T-cell (primary cell): ENCODE results near the gene PPP1R37. TPM values are rescaled to one million over a fixed set of nuclear protein-coding genes. Genes with fewer than 3 reads are reported as not detected.

Experiments
- ATAC-seq, 4 experiments: fragments of 200-7000 bp in 3 of 4; fragments of 150-1000 bp in 1 of 4; cut with Tn5 transposase; replicated peaks in 1 of 4; 1 replicate in 3 of 4; 2 replicates in 1 of 4; pipeline ENCODE4 v1.10.0; 2021; ENCODE audit warnings: moderate library complexity in 3 of 4, mild to moderate bottlenecking in 2 of 4, moderate number of reproducible peaks in 1 of 4
- CTCF ChIA-PET, 2 donors: fragments of 300-600 bp; sonication (Branson Sonifier 250); formaldehyde crosslinking; loops; one replicate each; lab custom pipeline; 2022; ENCODE audit warnings: antibody characterized with exemption in 2 of 2; lab: Charles Lee
- POLR2A ChIA-PET, 2 donors: fragments of 300-600 bp; sonication (Branson Sonifier 250); formaldehyde crosslinking; loops; one replicate each; lab custom pipeline; 2022; ENCODE audit warnings: antibody characterized with exemption in 2 of 2; lab: Charles Lee
- DNase-seq, 35 experiments: peaks; one replicate each; pipeline versions ENCODE4 v3.0.0 to v3.0.0-alpha.2; 2013 to 2023
- H3K27ac ChIP-seq: one replicate; pipeline ENCODE4 v1.5.1; 2013; ENCODE audit warnings: low read length
- H3K27me3 ChIP-seq, 2 experiments: replicated peaks in 1 of 2; 1 replicate in 1 of 2; 2 replicates in 1 of 2; pipeline versions ENCODE4 v1.6.1 to v1.7.0; 2013; ENCODE audit warnings: low read length in 1 of 2, mixed read lengths in 1 of 2; ENCODE audit not compliant: control insufficient read depth in 2 of 2, insufficient read depth in 2 of 2; ENCODE audit errors: extremely low read depth in 1 of 2
- H3K36me3 ChIP-seq, 2 donors: 1 replicate in 1 of 2; 2 replicates in 1 of 2; pipeline versions ENCODE4 v1.6.1 to v1.7.0; 2013; ENCODE audit warnings: low read length in 1 of 2; ENCODE audit not compliant: control insufficient read depth in 2 of 2, insufficient read depth in 1 of 2; ENCODE audit errors: extremely low read depth in 1 of 2
- H3K4me1 ChIP-seq, 2 experiments: 1 replicate in 1 of 2; 2 replicates in 1 of 2; pipeline versions ENCODE4 v1.6.1 to v1.7.0; 2013; ENCODE audit warnings: low read length in 2 of 2, mixed read lengths in 1 of 2; ENCODE audit not compliant: insufficient read depth in 2 of 2, control insufficient read depth in 1 of 2; ENCODE audit errors: extremely low read depth in 1 of 2
- H3K4me3 ChIP-seq, 2 donors: 1 replicate in 1 of 2; 2 replicates in 1 of 2; pipeline versions ENCODE4 v1.5.1 to v1.7.0; 2013; ENCODE audit warnings: mild to moderate bottlenecking in 2 of 2, low read length in 1 of 2, moderate library complexity in 1 of 2; ENCODE audit not compliant: control insufficient read depth in 1 of 2; ENCODE audit errors: extremely low read depth in 1 of 2
- H3K9me3 ChIP-seq: 2 replicates; pipeline ENCODE4 v1.7.0; 2013
- H3K27ac Mint-ChIP-seq, 2 donors: one replicate each; pipeline ENCODE4 v1.8.0; 2020 to 2021; ENCODE audit warnings: mild to moderate bottlenecking in 2 of 2, mixed read lengths in 2 of 2
- H3K27me3 Mint-ChIP-seq, 2 donors: one replicate each; pipeline ENCODE4 v1.8.0; 2021 to 2022; ENCODE audit warnings: mixed read lengths in 2 of 2
- H3K36me3 Mint-ChIP-seq: one replicate; pipeline ENCODE4 v1.8.0; 2021; ENCODE audit warnings: mixed read lengths
- H3K4me1 Mint-ChIP-seq, 3 donors: one replicate each; pipeline ENCODE4 v1.8.0; 2020 to 2022; ENCODE audit warnings: mixed read lengths in 3 of 3, mild to moderate bottlenecking in 1 of 3
- H3K4me3 Mint-ChIP-seq, 3 donors: one replicate each; pipeline ENCODE4 v1.8.0; 2020 to 2022; ENCODE audit warnings: mild to moderate bottlenecking in 3 of 3, mixed read lengths in 3 of 3, moderate library complexity in 3 of 3
- H3K9me3 Mint-ChIP-seq, 3 donors: one replicate each; pipeline ENCODE4 v1.8.0; 2020 to 2022; ENCODE audit warnings: mixed read lengths in 3 of 3
- WGBS: methylation state at CpG from one replicate; pipeline ENCODE4 v1.1.5; 2013; ENCODE audit warnings: missing lambda C conversion rate; ENCODE audit not compliant: insufficient coverage; 5-methylcytosine and 5-hydroxymethylcytosine counted together
- total RNA-seq, 35 experiments: library from RNA in 6 of 35; stranded (reverse) in 6 of 35; fragments of 120-200 nt in 1 of 35; gene quantifications; one replicate each; pipeline versions ENCODE4 v1.2.1 to v1.2.4 and lab custom pipeline; 2013 to 2026

The PPP1R37 gene
- total RNA-seq, 5 donors from 2014 or later (not counting 1 experiment from before 2014, with no cell fraction given): 17.2 to 35.2 (median 30.4) TPM

GRCh38 chr19:45137179-45137761 is 44.3 kb downstream of the PPP1R37 start:
- Histone ChIP-seq H3K4me1 (peaks cover 0 to 6% of the 10 kb centered on the region in 2 experiments), H3K27ac (no peak overlapping the region), H3K4me3 (no peak overlapping the region), H3K27me3 (no peaks in the 10 kb centered on the region), H3K36me3 (peaks cover 16 to 22% of the 10 kb centered on the region in 2 donors), H3K9me3 (no peaks in the 10 kb centered on the region)
- DNase-seq: no peak
- Mint-ChIP-seq H3K4me3 (no peak overlapping the region), H3K27ac (no peak overlapping the region), H3K27me3 (no peaks in the 10 kb centered on the region), H3K4me1 (peaks cover 4 to 14% (median 12%) of the 10 kb centered on the region in 3 donors), H3K36me3 (peaks cover 3% of the 10 kb centered on the region), H3K9me3 (no peaks in the 10 kb centered on the region)
- 96% methylated on average over 12 of the region's 17 CpGs for WGBS
- no peak for ATAC-seq
- POLR2A ChIA-PET: interaction anchor here in 1 of 2 donors (0.5 to 0.7 kb wide), 3 partner anchors 55 to 183 kb away, joined by 3 to 9 read pairs (median 4); no protein-coding TSS in a partner anchor
- CTCF ChIA-PET: interaction anchor here in 1 of 2 donors (0.7 kb wide), 1 partner anchor 546 kb away, joined by 3 read pairs; no protein-coding TSS in a partner anchor

- POLR2A ChIA-PET: no interaction called here
- Histone ChIP-seq H3K27ac (no peak overlapping the region), H3K27me3 (no peaks in the 10 kb centered on the region), H3K9me3 (no peaks in the 10 kb centered on the region), H3K4me3 (no peak overlapping the region), H3K4me1 (peaks cover 0 to 6% of the 10 kb centered on the region in 2 experiments), H3K36me3 (peaks cover 18 to 31% of the 10 kb centered on the region in 2 donors)
- Mint-ChIP-seq H3K27me3 (no peaks in the 10 kb centered on the region), H3K27ac (no peak overlapping the region), H3K36me3 (peaks cover 11% of the 10 kb centered on the region), H3K9me3 (no peaks in the 10 kb centered on the region), H3K4me3 (no peak overlapping the region), H3K4me1 (peaks cover 4 to 15% (median 14%) of the 10 kb centered on the region in 3 donors)
- CTCF ChIA-PET: no interaction called here
- ATAC-seq (no peak), DNase-seq (no peak)
- WGBS: 98% methylated on average over 8 of the region's 11 CpGs
Observed at GRCh38 chr19:45138303-45138751, 45.3 kb downstream of the PPP1R37 start.

- Histone ChIP-seq H3K4me3 (no peak overlapping the region), H3K36me3 (peaks cover 18 to 33% of the 10 kb centered on the region in 2 donors), H3K27ac (no peak overlapping the region), H3K9me3 (no peaks in the 10 kb centered on the region), H3K27me3 (no peaks in the 10 kb centered on the region), H3K4me1 (peaks cover 0 to 4% of the 10 kb centered on the region in 2 experiments)
- Mint-ChIP-seq H3K36me3 (peaks cover 11% of the 10 kb centered on the region), H3K4me1 (peaks cover 2 to 10% (median 8%) of the 10 kb centered on the region in 3 donors), H3K27me3 (no peaks in the 10 kb centered on the region), H3K4me3 (no peak overlapping the region), H3K27ac (no peak overlapping the region), H3K9me3 (no peaks in the 10 kb centered on the region)
- 95% methylated on average over 17 of the region's 24 CpGs for WGBS
- ChIA-PET CTCF (no interaction called here), POLR2A (no interaction called here)
- DNase-seq (no peak), ATAC-seq (no peak)
Observed at GRCh38 chr19:45139286-45140143, 46.5 kb downstream of the PPP1R37 start.

- Mint-ChIP-seq H3K27ac (no peak overlapping the region), H3K36me3 (peaks cover 11% of the 10 kb centered on the region), H3K9me3 (no peaks in the 10 kb centered on the region), H3K4me3 (no peak overlapping the region), H3K27me3 (no peaks in the 10 kb centered on the region), H3K4me1 (peaks cover 2 to 10% (median 7%) of the 10 kb centered on the region in 3 donors)
- ATAC-seq: no peak
- Histone ChIP-seq H3K27me3 (no peaks in the 10 kb centered on the region), H3K4me3 (no peak overlapping the region), H3K4me1 (peaks cover 0 to 4% of the 10 kb centered on the region in 2 experiments), H3K9me3 (no peaks in the 10 kb centered on the region), H3K36me3 (peaks cover 22 to 31% of the 10 kb centered on the region in 2 donors), H3K27ac (no peak overlapping the region)
- 100% methylated on average over 3 of the region's 8 CpGs for WGBS
- POLR2A ChIA-PET: no interaction called here
- no peak for DNase-seq
- CTCF ChIA-PET: no interaction called here
Observed at GRCh38 chr19:45140144-45140503, 47.1 kb downstream of the PPP1R37 start.

- CTCF ChIA-PET: no interaction called here
- 94% methylated on average over 7 of the region's 11 CpGs for WGBS
Observed at GRCh38 chr19:45140533-45140932, 47.6 kb downstream of the PPP1R37 start.

GRCh38 chr19:45141203-45141900 is 48.4 kb downstream of the PPP1R37 start:
- Histone ChIP-seq H3K4me1 (peaks cover 0 to 4% of the 10 kb centered on the region in 2 experiments), H3K27me3 (no peaks in the 10 kb centered on the region), H3K9me3 (no peaks in the 10 kb centered on the region), H3K4me3 (no peak overlapping the region), H3K36me3 (peaks cover 22 to 40% of the 10 kb centered on the region in 2 donors), H3K27ac (no peak overlapping the region)
- peaks cover 2 to 10% (median 7%) of the 10 kb centered on the region in 3 donors for H3K4me1 Mint-ChIP-seq
- H3K4me3 Mint-ChIP-seq: no peak overlapping the region
- no peaks in the 10 kb centered on the region for H3K27me3 Mint-ChIP-seq
- ChIA-PET POLR2A (no interaction called here), CTCF (no interaction called here)
- H3K36me3 Mint-ChIP-seq: peaks cover 11% of the 10 kb centered on the region
- 94% methylated on average over 17 of the region's 28 CpGs for WGBS
- no peak for DNase-seq
- H3K27ac Mint-ChIP-seq: no peak overlapping the region
- no peaks in the 10 kb centered on the region for H3K9me3 Mint-ChIP-seq
- no peak for ATAC-seq

More at GRCh38 chr19:45140533-45140932, 47.6 kb downstream of the PPP1R37 start:
- POLR2A ChIA-PET: no interaction called here
- no peak for ATAC-seq
- peaks cover 2 to 10% (median 7%) of the 10 kb centered on the region in 3 donors for H3K4me1 Mint-ChIP-seq
- no peak for DNase-seq
- H3K9me3 ChIP-seq: no peaks in the 10 kb centered on the region
- H3K27me3 ChIP-seq: no peaks in the 10 kb centered on the region
- no peak overlapping the region for H3K4me3 ChIP-seq
- H3K4me1 ChIP-seq: peaks cover 0 to 4% of the 10 kb centered on the region in 2 experiments
- H3K4me3 Mint-ChIP-seq: no peak overlapping the region
- H3K27ac Mint-ChIP-seq: no peak overlapping the region
- H3K9me3 Mint-ChIP-seq: no peaks in the 10 kb centered on the region
- peaks cover 11% of the 10 kb centered on the region for H3K36me3 Mint-ChIP-seq
- H3K27me3 Mint-ChIP-seq: no peaks in the 10 kb centered on the region
- H3K36me3 ChIP-seq: peaks cover 22 to 35% of the 10 kb centered on the region in 2 donors
- H3K27ac ChIP-seq: no peak overlapping the region
